Right atrium auricular region (tissue), 2 donors: ENCODE data around the gene EFCAB12. TPM values are rescaled to one million over a fixed set of nuclear protein-coding genes. Genes with fewer than 3 reads are reported as not detected.
A peak's percentile ranks its signal among the peaks of the same experiment; 100 is the strongest.
"Not testable (repeated sequence)": the region's sequence is repeated elsewhere in the genome, so short reads cannot be mapped to it uniquely, and the experiment has no call there.

Experiments used
- DNase-seq: peaks from one replicate; pipeline ENCODE4 v3.0.0-alpha.2; 2019; ENCODE audit warnings: low spot score
- H3K27ac ChIP-seq, 2 donors: fragments of 200-600 bp; sonication (generic); 1 replicate in 1 of 2; 2 replicates in 1 of 2; pipeline ENCODE4 v1.5.1; 2016 to 2019
- H3K27me3 ChIP-seq, 2 donors: fragments of 200-600 bp; sonication (generic); one replicate each; pipeline versions ENCODE4 v1.5.1 to v1.6.0; 2017 to 2019
- H3K36me3 ChIP-seq: fragments of 200-600 bp; sonication (generic); one replicate; pipeline ENCODE4 v1.5.1; 2016
- H3K4me1 ChIP-seq, 2 donors: fragments of 200-600 bp; sonication (generic); one replicate each; pipeline versions ENCODE4 v1.5.1 to v1.6.0; 2017 to 2019
- H3K4me3 ChIP-seq, 2 donors: fragments of 200-600 bp; sonication (generic); 1 replicate in 1 of 2; 2 replicates in 1 of 2; pipeline ENCODE4 v1.5.1; 2017 to 2019; ENCODE audit warnings: mild to moderate bottlenecking in 1 of 2, moderate library complexity in 1 of 2
- H3K9me3 ChIP-seq, 2 donors: fragments of 200-600 bp; sonication (generic); one replicate each; pipeline ENCODE4 v1.5.1; 2019
- CTCF ChIP-seq, 2 donors: fragments of 200-600 bp; sonication (generic); IDR thresholded peaks; one replicate each; pipeline ENCODE4 v1.5.1; 2019; ENCODE audit warnings: antibody characterized with exemption in 2 of 2
- total RNA-seq, 2 donors: library from RNA; depleted of rRNA; stranded (reverse); fragments of >200 nt; gene quantifications; one replicate each; pipeline ENCODE4 v1.1.0, GENCODE V29; 2016

The EFCAB12 gene
- total RNA-seq, 2 donors from 2014 or later = 0.28 TPM; not detected in 1

GRCh38 chr3:129387487-129387886 lies 40.9 kb downstream of the EFCAB12 start:
- Histone ChIP-seq H3K36me3 (peaks cover 32% of the 10 kb centered on the region), H3K27ac (no peak overlapping the region), H3K4me3 (no peak overlapping the region), H3K4me1 (peaks cover 0 to 8% of the 10 kb centered on the region in 2 donors), H3K9me3 (no peaks in the 10 kb centered on the region), H3K27me3 (no peaks in the 10 kb centered on the region)
- no peak for TF ChIP-seq CTCF (IDR thresholded peaks at IDR 0.05)
- DNase-seq = no peak

- Histone ChIP-seq H3K27ac (no peak overlapping the region), H3K9me3 (no peaks in the 10 kb centered on the region), H3K36me3 (peaks cover 27% of the 10 kb centered on the region), H3K4me1 (peaks cover 0 to 8% of the 10 kb centered on the region in 2 donors), H3K4me3 (no peak overlapping the region), H3K27me3 (no peaks in the 10 kb centered on the region)
- no peak for DNase-seq
- no peak for TF ChIP-seq CTCF (IDR thresholded peaks at IDR 0.05)
Measured at GRCh38 chr3:129386984-129387383, 41.5 kb downstream of the EFCAB12 start.

GRCh38 chr3:129385507-129385906 lies 42.9 kb downstream of the EFCAB12 start:
- not testable (repeated sequence) for H3K4me1 ChIP-seq, H3K4me3 ChIP-seq, H3K27me3 ChIP-seq, DNase-seq, H3K27ac ChIP-seq, H3K9me3 ChIP-seq
- H3K36me3 ChIP-seq = peaks cover 17% of the 10 kb centered on the region

GRCh38 chr3:129384594-129385323 lies 43.7 kb downstream of the EFCAB12 start:
- Histone ChIP-seq H3K4me3 (no peak overlapping the region), H3K27me3 (no peaks in the 10 kb centered on the region), H3K4me1 (peaks cover 0 to 6% of the 10 kb centered on the region in 2 donors), H3K27ac (no peak overlapping the region), H3K9me3 (no peaks in the 10 kb centered on the region), H3K36me3 (peaks cover 15% of the 10 kb centered on the region)
- no peak for DNase-seq
- no peak for TF ChIP-seq CTCF (IDR thresholded peaks at IDR 0.05)

- DNase-seq, H3K27ac ChIP-seq, H3K9me3 ChIP-seq, H3K27me3 ChIP-seq, H3K4me1 ChIP-seq, H3K4me3 ChIP-seq, H3K36me3 ChIP-seq: not testable (repeated sequence)
Measured at GRCh38 chr3:129384103-129384502, 44.3 kb downstream of the EFCAB12 start.

GRCh38 chr3:129383292-129383860 lies 45.1 kb downstream of the EFCAB12 start:
- TF ChIP-seq CTCF (IDR thresholded peaks at IDR 0.05) = peak; percentile 71 to 79
- no peaks in the 10 kb centered on the region for H3K4me1 ChIP-seq
- H3K36me3 ChIP-seq = peaks cover 7% of the 10 kb centered on the region
- H3K27ac ChIP-seq = no peak overlapping the region
- no peaks in the 10 kb centered on the region for H3K9me3 ChIP-seq
- no peak overlapping the region for H3K4me3 ChIP-seq
- H3K27me3 ChIP-seq = no peaks in the 10 kb centered on the region
- peak; percentile 62 for DNase-seq

GRCh38 chr3:129382366-129382765 lies 46.1 kb downstream of the EFCAB12 start:
- Histone ChIP-seq H3K4me1 (no peaks in the 10 kb centered on the region), H3K27me3 (no peaks in the 10 kb centered on the region), H3K9me3 (no peaks in the 10 kb centered on the region), H3K4me3 (no peak overlapping the region), H3K27ac (no peak overlapping the region), H3K36me3 (peaks cover 4% of the 10 kb centered on the region)
- no peak for DNase-seq
- TF ChIP-seq CTCF (IDR thresholded peaks at IDR 0.05) = no peak
